IPS DF 4.7 (cell line): ENCODE measurements around the gene RSPO1.

Source experiments
- DNase-seq: peaks from one replicate; pipeline ENCODE4 v3.0.0-alpha.2; 2013; ENCODE audit warnings: low spot score; ENCODE audit errors: extremely low read depth

The RSPO1 gene

DNA sequence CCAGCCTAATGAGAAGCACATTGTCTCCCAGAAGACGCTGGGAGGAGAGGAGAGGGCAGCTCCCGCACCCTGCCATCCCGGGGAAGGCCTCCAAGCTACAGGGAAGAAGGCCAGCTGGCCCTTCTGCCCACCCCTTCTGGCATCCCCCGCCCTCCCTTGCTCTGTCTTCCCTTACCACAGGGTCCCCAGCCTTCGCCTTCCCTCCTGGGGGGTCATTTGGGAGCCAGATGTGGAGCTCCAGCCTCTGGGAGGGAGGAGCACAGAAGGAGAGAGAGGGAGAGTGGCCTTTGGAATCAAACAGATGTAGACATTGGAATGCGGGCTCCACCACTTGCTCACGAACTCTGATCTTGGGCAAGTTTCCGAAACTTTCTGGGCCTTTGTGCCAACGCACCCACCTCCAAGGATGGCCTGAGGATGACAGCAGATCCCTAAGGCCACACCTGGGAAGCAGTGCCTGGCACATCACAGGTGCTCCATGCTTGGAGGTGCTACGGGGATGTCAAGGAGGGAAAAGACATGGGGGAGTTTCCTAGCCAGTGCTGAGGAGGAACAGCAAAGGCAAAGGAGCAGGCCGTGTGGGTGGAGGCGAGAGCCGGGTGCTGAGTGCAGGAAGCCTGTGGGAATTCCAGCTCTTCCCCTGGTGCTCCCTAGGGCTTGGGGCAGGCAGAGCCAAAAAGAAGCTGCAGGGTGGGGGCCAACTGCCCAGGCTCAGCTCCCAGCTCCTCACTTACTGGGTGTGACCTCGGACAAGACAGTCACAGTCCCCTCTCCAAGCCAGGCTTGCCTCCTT is 23.1 kb upstream of the RSPO1 start:
- DNase-seq: no peak

DNA sequence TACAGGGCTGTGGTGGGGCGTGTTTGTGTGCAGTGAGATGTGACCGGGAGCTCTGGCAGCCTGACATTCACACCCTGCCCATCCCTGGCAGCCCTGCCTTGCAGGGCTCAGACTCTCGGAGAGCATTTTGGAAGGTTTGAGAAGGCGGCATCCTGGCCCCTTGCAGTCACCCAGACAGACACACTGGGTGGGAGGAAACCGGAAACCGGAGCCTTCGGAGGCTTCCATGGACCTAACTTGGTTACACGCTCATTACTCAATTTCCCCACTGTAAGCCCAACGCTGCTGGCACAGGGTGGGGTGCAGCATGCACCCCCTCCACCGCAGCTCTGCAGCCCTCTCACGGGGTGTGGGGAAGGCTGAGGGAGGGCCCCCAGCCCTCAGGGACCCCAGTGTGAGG is 22.2 kb upstream of the RSPO1 start:
- DNase-seq: no peak

DNA sequence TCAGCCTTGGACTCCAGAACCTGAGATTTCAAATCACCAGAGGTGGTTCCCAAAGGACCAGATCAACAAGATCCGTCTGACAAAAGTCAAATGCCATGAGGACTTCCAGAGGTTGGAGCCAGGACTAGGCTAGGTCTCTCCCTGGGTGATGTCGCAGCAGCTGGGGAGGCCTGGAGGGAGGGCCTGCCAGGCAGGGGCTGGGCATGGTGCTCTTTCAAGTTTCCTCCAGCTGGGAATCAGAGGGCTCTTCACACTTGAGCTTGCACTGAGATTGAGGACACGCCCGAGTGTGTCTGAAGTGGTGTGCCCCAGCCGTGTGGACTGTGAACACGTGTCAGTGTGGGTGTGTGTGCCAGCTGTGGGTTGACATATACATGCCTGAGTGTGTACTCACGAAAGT is 21.3 kb upstream of the RSPO1 start:
- DNase-seq: no peak

DNA sequence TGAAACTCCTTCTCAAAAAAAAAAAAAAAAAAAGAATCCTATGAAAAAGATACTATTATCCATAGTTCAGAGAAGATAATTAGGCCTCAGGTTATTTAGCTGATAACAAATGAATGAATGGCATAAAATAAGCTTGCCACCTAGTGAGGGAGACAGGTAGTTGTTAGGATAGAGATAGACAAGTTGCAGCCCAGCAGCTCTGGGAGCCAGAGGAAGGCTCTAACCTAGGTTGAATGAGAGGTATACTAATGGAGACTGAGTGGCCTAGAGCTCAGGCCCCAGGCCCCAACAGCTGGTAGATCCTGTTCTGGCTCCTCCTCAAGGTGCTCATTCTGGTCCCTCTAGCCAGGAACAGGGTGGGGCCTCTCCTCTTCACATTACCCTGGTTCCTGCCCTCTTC is 20.6 kb upstream of the RSPO1 start:
- no peak for DNase-seq

DNA sequence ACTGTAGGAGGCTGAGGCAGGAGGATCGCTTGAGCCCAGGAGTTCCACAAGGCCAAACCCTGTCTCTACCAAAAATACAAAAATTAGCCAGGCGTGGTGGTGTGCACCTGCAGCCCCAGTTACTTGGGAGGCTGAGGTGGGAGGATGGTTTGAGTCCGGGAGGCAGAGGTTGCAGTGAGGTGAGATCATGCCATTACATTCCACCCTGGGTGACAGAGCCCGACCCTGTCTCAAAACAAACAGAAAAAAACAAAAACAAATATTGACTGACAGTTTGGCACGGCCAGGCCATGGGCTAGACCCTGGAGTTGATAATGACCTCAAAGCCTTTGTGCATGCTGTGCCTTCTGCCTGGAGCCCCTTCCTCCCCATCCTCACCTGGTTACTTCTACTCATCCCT is 19.2 kb upstream of the RSPO1 start:
- DNase-seq: no peak

DNA sequence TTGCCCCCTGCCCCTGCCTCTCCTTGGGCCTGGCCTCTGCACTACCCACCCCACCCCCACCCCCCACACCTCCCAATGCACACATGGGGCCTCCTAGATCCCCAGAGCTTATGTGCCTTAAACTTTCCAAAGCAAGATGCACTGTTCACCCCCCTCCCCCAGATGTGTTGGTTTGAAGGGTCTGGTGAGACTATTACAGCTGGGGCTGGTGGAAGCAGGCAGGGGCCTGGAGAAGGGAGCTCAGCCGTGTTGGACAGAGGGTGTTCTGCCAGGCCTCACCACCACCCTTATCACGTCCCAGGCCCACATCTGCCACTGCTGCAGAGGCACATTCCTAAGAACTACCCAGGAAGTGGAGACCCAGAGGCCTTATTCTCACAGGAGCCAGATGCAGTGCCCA is 18.3 kb upstream of the RSPO1 start:
- DNase-seq: no peak

DNA sequence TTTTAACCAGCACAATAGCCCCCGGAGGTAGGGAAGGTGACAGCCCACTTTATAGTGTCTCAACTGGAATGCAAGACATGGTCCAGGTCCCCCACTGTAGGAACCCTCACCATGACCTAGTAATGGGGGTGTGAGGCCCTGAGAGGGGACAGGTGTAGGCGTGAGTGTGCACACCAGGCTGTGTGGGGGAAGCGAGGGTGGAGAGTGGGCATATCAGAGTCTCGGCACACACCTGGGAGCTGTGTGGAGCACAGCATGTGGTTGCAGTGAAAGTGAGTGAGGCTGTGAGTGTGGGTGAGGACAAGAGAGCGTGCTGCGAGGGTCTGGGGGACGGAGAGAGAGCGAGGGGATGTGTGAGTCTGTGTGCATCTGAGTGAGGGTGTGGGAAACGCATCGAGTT is 17.1 kb upstream of the RSPO1 start:
- no peak for DNase-seq

DNA sequence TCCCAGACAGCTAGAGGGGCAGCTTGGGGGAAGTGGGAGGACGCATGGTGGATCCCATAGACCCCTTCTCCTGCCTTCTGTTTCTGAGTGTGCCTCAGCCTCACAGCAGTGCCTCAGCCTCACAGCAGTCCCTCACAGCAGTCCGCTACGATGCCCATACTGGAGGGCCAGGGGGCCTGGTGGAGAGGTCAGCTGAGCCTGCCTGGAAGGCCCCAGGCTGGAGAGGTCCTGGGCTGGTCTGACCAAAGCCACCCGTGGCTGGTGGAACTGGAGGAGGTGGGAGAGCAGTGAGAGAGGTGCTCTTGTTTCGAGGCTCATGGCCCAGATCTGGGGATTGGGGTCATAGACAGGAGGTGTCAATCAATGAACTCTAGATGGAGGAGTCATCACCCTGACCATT is 16.0 kb upstream of the RSPO1 start:
- DNase-seq: no peak

DNA sequence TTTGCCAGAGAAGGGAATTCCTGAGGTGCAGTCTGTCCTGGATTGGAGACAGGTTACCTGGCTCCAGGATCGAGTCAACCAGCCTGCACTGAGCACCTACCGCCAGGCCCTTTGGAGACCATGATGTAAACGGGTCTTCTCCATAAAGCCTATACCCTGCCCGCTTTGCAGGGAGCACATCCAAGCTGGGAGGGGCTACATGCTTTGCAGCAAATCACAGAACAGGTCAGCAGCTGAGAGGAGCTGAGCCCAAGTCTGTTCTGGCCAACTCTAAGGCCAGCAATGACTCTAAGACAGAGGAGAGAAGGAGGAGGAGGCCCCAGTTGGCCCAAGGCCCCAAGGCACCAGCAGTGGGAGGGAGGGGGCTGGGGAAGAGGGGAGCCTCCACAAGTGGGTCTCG is 15.5 kb upstream of the RSPO1 start:
- no peak for DNase-seq

DNA sequence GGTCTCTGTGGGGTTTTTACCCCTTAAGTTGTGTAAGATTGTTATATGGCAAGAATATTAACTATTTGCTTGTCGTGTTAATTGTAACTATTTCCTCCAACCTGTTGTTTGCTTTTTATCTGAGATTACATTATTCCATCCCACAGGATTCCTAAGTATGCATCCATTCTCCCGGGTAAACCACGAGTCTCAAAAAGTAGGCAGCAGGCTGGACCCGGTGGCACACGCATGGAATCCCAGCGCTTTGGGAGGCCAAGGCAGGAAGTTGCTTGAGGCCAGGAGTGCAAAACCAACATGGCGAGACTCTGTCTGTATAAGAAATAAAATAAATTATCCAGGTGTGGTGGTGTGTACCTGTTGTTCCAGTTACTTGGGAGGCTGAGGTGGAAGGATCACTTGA is 12.6 kb upstream of the RSPO1 start:
- DNase-seq: no peak

DNA sequence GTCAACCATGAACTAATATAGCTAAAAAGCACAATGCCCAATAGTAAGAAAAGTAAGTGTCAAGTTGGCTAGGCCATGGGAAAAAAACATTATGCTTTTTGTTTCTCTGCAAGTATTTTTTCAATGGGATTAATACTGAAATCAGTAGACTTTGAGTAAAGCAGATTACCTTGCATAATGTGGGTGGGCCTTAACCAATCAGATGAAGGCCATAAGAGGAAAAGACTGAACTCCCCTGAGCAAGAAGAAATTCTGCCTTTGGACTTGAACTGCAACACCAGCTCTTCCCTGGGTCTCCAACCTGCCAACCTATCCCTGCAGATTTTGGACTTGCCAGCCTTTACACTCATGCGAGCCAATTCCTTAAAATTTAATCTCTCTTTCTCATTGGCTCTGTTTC is 6.4 kb upstream of the RSPO1 start:
- DNase-seq: no peak

DNA sequence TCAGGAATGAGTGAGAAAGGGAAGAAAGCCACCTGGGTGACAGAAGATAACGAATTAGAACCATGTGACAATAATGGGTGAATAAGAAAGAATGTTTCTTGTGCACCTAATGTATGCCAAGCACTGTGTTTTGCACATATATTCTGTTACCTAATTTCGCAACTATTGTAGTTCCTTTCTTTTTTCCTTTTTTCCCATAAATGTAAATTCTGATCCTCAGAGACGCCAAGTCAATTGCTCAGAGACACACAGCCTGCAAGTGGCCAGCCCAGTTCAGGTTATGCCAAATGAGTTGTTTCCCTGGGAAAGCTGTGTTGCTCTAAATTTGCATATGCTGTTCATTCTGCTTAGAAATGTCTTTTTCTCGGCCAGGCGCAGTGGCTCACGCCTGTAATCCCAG is 1.7 kb upstream of the RSPO1 start:
- DNase-seq: no peak

DNA sequence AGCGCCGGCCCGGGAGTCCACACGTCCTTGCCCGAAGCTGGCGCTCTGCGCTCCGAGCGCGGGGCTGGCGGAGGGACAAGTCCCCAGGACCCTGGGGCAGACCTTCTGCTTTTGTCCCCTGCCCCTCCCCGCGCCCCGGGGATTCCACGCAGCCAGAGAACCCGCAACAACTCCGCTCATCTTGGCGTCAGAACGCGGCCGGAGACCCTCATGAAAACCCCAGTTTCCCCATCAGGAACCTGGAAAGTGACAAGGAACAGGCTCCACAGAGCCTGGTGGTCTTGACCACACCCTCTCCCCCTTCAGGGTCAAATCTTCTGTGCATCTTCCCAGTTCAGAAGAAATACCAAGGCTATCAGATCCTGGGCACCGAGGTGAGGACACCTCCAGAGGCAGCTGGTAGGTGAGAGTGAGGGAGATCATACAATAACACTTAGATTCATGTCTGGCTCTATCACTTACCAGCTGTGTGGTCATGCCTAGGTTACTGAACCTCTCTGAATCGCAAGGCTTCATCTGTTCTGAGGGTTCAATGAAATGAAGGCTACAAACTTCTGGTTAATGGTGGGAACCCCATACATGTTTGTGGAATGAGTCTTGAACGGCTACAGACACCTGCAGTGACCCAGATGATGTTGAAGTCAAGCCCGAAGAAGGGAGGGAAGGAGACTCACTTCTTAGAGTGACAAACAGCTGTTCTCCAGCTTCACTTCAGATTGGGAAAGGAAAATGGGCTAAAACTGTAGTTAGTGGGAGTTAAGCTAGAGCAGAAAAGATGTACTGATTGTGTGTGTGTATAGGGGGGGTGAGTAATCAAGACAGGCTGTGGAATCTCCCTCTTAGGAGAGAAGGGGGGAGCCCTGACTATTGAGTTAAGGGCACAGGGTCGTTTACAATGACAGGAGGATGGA is 555 bp upstream of the RSPO1 start:
- no peak for DNase-seq

DNA sequence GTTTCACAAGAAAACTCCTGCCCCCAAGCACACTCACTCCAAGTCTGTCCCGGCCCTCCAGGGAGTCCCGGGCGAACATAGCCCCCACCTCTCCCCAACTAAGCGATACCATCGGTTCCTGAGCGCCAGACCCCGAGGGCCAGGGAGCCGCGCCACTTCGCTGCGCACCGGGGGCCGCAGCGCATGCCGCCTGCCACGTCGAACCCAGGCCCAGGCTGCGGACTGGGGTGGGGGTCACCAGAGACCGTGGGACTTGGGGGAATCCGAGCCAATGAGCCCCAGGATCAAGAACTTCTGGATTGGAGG is 801 bp downstream of the RSPO1 start:
- no peak for DNase-seq

DNA sequence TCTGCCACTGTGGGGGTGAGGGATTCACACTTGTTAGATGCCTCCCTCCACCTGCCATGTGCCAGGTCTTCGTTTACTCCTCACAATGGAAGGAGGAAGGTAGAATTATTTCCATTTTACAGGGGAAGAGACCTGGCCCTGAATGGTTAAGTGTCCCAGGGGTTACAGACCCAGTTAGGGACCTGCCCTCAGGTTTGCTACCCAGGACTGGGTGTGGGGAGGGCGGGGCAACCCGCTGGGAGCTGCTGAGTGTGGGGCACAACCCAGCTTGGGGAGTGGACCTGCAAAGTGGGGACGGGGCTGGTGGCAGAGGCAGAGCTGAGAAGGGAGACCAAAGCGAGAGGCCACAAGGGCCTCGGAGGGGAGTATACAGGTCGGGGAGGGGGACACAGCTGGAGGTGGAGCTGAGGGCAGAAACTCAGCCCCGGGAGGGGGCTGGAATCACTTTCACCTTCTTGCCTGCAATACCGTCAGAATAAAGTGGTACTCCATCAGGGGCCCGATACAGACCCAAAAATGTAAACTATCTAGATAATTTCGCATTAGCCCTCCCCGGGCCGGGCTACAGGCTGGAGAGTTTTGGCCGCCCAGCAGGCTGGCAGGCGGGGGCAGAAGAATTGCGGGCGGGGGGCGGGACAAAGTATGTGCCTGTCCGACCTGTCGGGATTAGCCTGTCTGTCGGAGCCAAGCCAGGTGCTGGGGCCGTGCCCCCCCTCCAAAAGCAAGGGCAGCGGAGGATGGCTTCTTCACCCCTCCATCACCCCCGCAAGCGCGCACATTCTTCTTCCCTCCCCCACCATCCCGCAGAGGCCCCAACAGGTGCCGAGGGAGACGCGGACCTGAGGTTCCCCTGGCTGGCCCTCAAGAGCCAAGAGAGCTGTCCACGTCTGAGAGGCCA is 1.4 kb downstream of the RSPO1 start:
- no peak for DNase-seq

DNA sequence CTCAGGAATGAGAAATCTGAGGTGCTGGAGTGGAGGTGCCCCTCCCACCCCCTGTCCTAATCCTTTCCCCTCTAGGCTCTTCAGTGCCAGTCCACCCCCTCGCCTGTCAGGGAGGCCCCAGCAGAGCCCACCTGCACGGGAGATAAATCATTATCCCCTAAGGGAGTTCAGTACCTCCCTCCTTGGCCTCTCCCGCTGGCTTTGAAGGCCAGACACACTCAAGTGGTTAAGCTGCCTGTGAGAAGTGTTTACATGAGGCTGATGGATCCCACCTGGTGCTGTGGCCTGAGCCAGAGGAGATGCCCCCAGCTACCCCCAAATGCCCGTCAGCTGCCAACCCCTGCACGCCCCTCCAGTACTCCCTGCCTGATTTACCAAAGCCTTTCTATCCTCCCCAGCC is 3.7 kb downstream of the RSPO1 start:
- no peak for DNase-seq

DNA sequence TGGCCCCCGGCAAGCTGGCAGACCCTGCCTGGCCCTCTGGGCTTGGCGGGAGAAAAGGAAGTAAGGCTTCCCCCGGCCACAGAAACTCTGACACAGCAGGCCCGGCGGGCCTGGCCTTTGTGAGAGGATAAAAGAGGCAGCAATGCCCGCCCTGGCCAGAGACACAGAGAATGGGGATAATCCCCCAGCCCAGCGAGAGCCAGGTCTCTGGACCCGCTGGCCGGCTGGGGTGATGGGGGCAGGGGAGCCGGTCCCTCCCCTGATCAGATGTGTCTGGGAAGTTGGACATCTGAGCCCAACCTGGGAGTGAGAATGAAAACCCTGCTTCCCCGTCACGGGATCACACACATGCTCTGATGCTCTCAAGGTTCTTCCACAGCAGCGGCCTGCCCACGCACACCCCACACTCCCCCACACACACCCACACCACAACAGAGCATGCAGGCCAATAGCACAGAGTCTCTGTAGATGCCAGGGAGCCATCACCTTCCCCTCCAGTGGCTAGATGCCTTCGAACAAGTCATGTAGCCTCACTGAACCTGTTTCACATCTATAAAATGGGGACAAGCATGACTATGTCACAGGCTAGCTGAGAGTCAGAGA is 4.2 kb downstream of the RSPO1 start:
- DNase-seq: no peak

DNA sequence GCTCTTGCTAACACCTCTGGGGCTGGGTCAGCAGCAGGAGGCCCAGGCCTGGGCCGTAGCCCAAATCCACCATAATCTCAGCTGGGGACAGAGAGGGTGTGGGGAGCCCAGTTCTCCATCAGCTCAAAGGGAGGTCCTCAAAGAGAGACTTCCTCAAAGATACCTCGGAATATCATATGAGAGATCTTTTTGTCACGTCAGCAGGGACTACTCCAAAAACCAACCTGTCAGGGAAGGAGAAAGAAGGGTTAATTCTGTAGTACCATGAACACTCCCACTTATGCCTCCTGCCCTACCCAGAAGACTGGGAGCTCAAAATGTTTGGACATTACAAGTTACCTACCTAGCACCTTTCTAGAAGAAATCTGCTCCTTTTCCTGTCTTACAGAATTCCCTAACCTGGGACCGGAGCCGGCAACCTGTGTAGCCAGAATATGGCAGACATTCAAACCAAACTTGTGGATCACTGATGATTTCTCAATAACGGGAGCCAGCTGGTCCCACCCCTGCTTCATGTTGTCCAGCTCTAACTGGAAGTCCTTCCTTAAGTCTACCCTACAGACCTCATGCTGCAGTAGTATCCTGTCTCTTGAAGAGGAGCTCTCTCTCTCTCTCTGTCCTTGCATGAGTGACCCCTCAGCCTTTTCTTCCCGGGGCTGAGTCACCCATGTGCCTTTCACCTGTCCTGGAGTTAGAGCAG is 4.8 kb downstream of the RSPO1 start:
- DNase-seq: no peak

DNA sequence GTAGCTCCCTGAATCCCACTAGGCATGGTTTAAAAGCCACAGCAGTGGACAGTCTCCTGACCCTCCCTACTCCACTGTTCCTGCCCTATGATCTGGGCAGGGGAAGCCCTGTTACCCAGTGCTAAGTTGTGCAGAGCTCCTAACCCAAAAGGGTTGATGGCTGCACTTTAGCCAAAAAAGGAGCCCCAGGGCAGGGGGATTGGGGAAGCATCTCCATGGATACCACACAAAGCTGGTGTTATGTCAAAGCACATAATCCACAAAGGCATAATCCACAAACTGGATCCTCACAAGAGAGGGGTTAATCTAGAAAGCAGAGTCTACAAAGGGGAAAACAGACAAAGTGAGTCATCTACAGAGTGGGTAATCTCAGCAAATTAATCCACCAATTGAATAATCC is 5.7 kb downstream of the RSPO1 start:
- no peak for DNase-seq

DNA sequence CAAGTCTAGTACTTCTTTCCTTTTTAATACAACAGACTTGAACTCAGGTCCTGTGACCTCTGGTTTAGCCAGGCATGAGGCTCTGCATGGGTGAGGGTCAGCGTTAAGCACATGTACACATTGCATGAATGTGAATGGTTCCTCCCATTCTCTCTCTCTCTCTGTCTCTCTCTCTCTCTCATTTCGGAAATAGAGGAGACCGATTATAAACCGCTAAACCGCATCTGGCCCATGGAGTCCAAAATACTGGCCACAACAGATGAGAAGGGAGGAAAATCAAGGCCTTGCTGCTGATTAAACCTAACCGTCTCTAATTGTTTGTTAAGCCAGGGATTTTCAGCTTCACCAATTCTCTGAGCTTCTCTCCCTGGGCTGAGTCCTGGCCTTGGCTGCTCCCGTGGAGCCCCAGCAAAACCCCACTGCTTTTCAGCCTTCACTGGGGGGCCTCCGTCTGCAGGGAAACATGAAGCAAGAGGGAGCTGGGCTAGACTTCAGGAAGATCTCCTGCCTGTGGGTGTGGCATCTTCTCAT is 6.6 kb downstream of the RSPO1 start:
- DNase-seq: no peak

DNA sequence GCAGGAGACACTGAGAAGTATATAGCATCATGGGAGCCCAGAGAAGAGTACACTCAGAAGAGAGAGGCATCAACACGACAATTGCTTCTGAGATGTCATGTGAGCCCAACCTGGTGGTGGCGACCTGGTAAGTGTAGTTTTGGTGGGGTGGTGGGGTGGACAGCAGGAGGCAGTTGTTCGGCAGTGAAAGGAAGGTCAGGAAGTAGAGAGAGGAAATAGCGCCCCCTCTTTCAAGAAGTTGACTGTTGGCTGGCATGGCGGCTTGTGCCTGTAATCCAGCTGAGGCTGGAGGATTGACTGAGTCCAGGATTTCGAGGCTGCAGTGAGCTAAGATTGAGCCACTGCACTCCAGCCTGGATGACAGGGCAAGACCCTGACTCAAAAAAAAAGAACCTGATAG is 12.6 kb downstream of the RSPO1 start:
- DNase-seq: no peak
